GM12878 (cell line): Measurements from ENCODE around the gene LAMA4. TPM values are rescaled to one million over a fixed set of nuclear protein-coding genes. Genes with fewer than 3 reads are reported as not detected.

ENCODE experiments used
- ATAC-seq: fragments of 200-7000 bp; cut with Tn5 transposase; 3 replicates; pipeline ENCODE4 v1.9.1; 2020; ENCODE audit warnings: mild to moderate bottlenecking, moderate library complexity
- BruUV-seq: library from RNA; stranded (reverse); fragments of 400-500 nt; replicated peaks from 2 replicates; lab custom pipeline; 2021; lab: Mats Ljungman, UMichigan
- CTCF ChIA-PET: fragments of 300-600 bp; sonication (Branson Sonifier 250); formaldehyde crosslinking; extraction: SDS; loops from one replicate; lab custom pipeline; 2021; ENCODE audit warnings: inconsistent platforms; lab: Yijun Ruan, JAX
- POLR2A ChIA-PET: fragments of 350-600 bp; formaldehyde crosslinking; extraction: SDS; loops from one replicate; lab custom pipeline; 2021; ENCODE audit warnings: inconsistent platforms; lab: Charles Lee
- RAD21 ChIA-PET: fragments of 300-600 bp; sonication (Branson Sonifier 250); formaldehyde crosslinking; loops from one replicate; lab custom pipeline; 2023; ENCODE audit warnings: antibody characterized with exemption; ENCODE audit not compliant: unreplicated experiment; lab: Charles Lee
- SMC1A ChIA-PET: fragments of 300-600 bp; sonication (Branson Sonifier 250); formaldehyde crosslinking; loops from one replicate; lab custom pipeline; 2023; ENCODE audit not compliant: unreplicated experiment, uncharacterized antibody; lab: Charles Lee
- DNase-seq: peaks from one replicate; pipeline ENCODE4 v3.0.0-alpha.2; 2011; ENCODE audit warnings: low read depth, low spot score
- FAIRE-seq: peaks from 3 replicates; lab custom pipeline; 2011; peaks lifted over from hg19 to GRCh38; lab: Jason Lieb, UNC
- H2AFZ ChIP-seq: 2 replicates; pipeline ENCODE4 v1.6.0; 2011; ENCODE audit warnings: low read depth, low read length, control low read depth; ENCODE audit not compliant: control insufficient read depth
- H3K27ac ChIP-seq: 2 replicates; pipeline ENCODE4 v1.5.1; 2011; ENCODE audit warnings: control low read depth; ENCODE audit not compliant: control insufficient read depth, insufficient read depth
- H3K27me3 ChIP-seq, 2 experiments: replicated peaks in 1 of 2; 2 replicates each; pipeline versions ENCODE4 v1.6.0 to v1.6.1; 2011; ENCODE audit warnings: low read length in 1 of 2; ENCODE audit not compliant: control insufficient read depth in 2 of 2, insufficient read depth in 2 of 2
- H3K36me3 ChIP-seq, 2 experiments: 2 replicates each; pipeline ENCODE4 v1.5.1; 2011; ENCODE audit warnings: low read length in 1 of 2; ENCODE audit not compliant: control insufficient read depth in 2 of 2, insufficient read depth in 2 of 2
- H3K4me1 ChIP-seq: 2 replicates; pipeline ENCODE4 v1.6.1; 2011; ENCODE audit warnings: mild to moderate bottlenecking, low read length, moderate library complexity, mixed read lengths; ENCODE audit not compliant: control insufficient read depth, insufficient read depth
- H3K4me2 ChIP-seq: 2 replicates; pipeline ENCODE4 v1.6.0; 2011; ENCODE audit warnings: control low read depth; ENCODE audit not compliant: control insufficient read depth, insufficient read depth
- H3K4me3 ChIP-seq: fragments of 200-600 bp; sonication (generic); 2 replicates; pipeline ENCODE4 v1.5.1; 2016
- H3K79me2 ChIP-seq: 2 replicates; pipeline ENCODE4 v1.6.0; 2011; ENCODE audit warnings: low read length; ENCODE audit not compliant: control insufficient read depth, insufficient read depth
- H3K9ac ChIP-seq: 2 replicates; pipeline ENCODE4 v1.8.0; 2011; ENCODE audit warnings: low read length, control low read depth, mixed read lengths; ENCODE audit not compliant: control insufficient read depth, insufficient read depth
- H3K9me3 ChIP-seq: replicated peaks from 3 replicates; pipeline ENCODE4 v1.5.1; 2011; ENCODE audit warnings: mild to moderate bottlenecking, low read length; ENCODE audit not compliant: control insufficient read depth, insufficient read depth
- H4K20me1 ChIP-seq: 2 replicates; pipeline ENCODE4 v1.6.0; 2011; ENCODE audit not compliant: control insufficient read depth, insufficient read depth
- BRCA1 ChIP-seq: IDR thresholded peaks from 2 replicates; pipeline ENCODE4 v1.6.1; 2011; ENCODE audit warnings: low read depth, low read length, improper control_type of control experiment
- CHD1 ChIP-seq: IDR thresholded peaks from 2 replicates; pipeline ENCODE4 v1.6.1; 2012; ENCODE audit warnings: low read depth, low read length, improper control_type of control experiment
- EGR1 ChIP-seq, 2 experiments: IDR thresholded peaks; 1 replicate in 1 of 2; 2 replicates in 1 of 2; pipeline ENCODE4 v1.6.1; 2011 to 2012; ENCODE audit warnings: low read depth in 2 of 2, low read length in 2 of 2, borderline replicate concordance in 1 of 2, mild to moderate bottlenecking in 1 of 2, moderate library complexity in 1 of 2
- LARP7 ChIP-seq: fragments of 450-650 bp; IDR thresholded peaks from 2 replicates; pipeline ENCODE4 v1.6.1; 2017; ENCODE audit warnings: mild to moderate bottlenecking
- MEF2A ChIP-seq: IDR thresholded peaks from 2 replicates; pipeline ENCODE4 v1.6.1; 2011; ENCODE audit warnings: low read depth, mild to moderate bottlenecking, low read length, moderate library complexity; ENCODE audit not compliant: insufficient read depth
- MXI1 ChIP-seq: fragments of 150-350 bp; IDR thresholded peaks from 2 replicates; pipeline ENCODE4 v1.6.1; 2011; ENCODE audit warnings: low read depth, mild to moderate bottlenecking, inconsistent platforms, low read length, improper control_type of control experiment
- MYC ChIP-seq: IDR thresholded peaks from 2 replicates; pipeline ENCODE4 v1.6.1; 2011; ENCODE audit warnings: mild to moderate bottlenecking, low read length, moderate library complexity, inconsistent platforms; ENCODE audit not compliant: insufficient read depth, insufficient replicate concordance, insufficient read length, severe bottlenecking
- NFYA ChIP-seq: IDR thresholded peaks from 2 replicates; pipeline ENCODE4 v1.6.1; 2011; ENCODE audit warnings: low read depth, mild to moderate bottlenecking, low read length, improper control_type of control experiment, borderline replicate concordance
- NR2C1 ChIP-seq: fragments of 450-650 bp; IDR thresholded peaks from 2 replicates; pipeline ENCODE4 v1.6.1; 2017; ENCODE audit warnings: antibody characterized with exemption, mild to moderate bottlenecking, moderate library complexity
- PRDM15 ChIP-seq: fragments of 450-650 bp; formaldehyde crosslinking; IDR thresholded peaks from 2 replicates; pipeline ENCODE4 v1.4.0; 2020; ENCODE audit warnings: mild to moderate bottlenecking, moderate library complexity
- RAD51 ChIP-seq: fragments of 450-650 bp; IDR thresholded peaks from 2 replicates; pipeline ENCODE4 v1.6.1; 2016; ENCODE audit warnings: moderate library complexity, mild to moderate bottlenecking, inconsistent platforms
- RBBP5 ChIP-seq: fragments of 200-600 bp; sonication (generic); conservative IDR thresholded peaks from 2 replicates; pipeline ENCODE4 v1.6.1; 2016
- SMAD5 ChIP-seq: IDR thresholded peaks from 2 replicates; pipeline ENCODE4 v1.6.1; 2016; ENCODE audit warnings: antibody characterized with exemption, low read depth
- USF2 ChIP-seq: IDR thresholded peaks from 2 replicates; pipeline ENCODE4 v1.6.1; 2011; ENCODE audit warnings: low read depth, low read length, improper control_type of control experiment, borderline replicate concordance
- YBX1 ChIP-seq: fragments of 450-650 bp; IDR thresholded peaks from 2 replicates; pipeline ENCODE4 v1.6.1; 2016; ENCODE audit warnings: antibody characterized with exemption
- ZNF207 ChIP-seq: fragments of 450-650 bp; IDR thresholded peaks from 2 replicates; pipeline ENCODE4 v1.6.1; 2014; ENCODE audit warnings: antibody characterized with exemption, mild to moderate bottlenecking, borderline replicate concordance
- WGBS: methylation state at CpG from one replicate; pipeline ENCODE4 v1.1.6; 2016; ENCODE audit warnings: low lambda C conversion rate; ENCODE audit not compliant: insufficient replicate concordance, insufficient coverage; ENCODE audit errors: missing lambda C conversion rate; 5-methylcytosine and 5-hydroxymethylcytosine counted together
- in situ Hi-C: fragments of 300-500 bp; cut with MboI; formaldehyde crosslinking; loops from 9 replicates; pipeline ENCODE4 v1.14.3; 2018; ENCODE audit warnings: mixed read lengths
- intact Hi-C: fragments of 100-400 bp; cut with micrococcal nuclease; formaldehyde crosslinking; loops from one replicate; pipeline ENCODE4 v1.14.2; 2022; ENCODE audit not compliant: unreplicated experiment
- polyA plus RNA-seq, 11 experiments: library from polyadenylated mRNA; depleted of rRNA in 4 of 11; unstranded in 6 of 11; stranded (reverse) in 5 of 11; fragments of >200 nt; fragmentation: Nextera tagmentation in 4 of 11; fragmentation: Illumina TruSeq in 1 of 11; extraction: Ambion mirVana in 4 of 11; extraction: Trizol in 1 of 11; gene quantifications; 1 replicate in 1 of 11; 2 replicates in 10 of 11; pipeline versions ENCODE4 v1.2.1 to v1.2.3, GENCODE V29; 2011 to 2016; ENCODE audit warnings: inconsistent platforms in 2 of 11, missing spikeins in 2 of 11, low read depth in 1 of 11
- total RNA-seq, 4 experiments: library from RNA; depleted of rRNA in 3 of 4; stranded (reverse); fragments of >200 nt in 3 of 4; fragmentation: Illumina TruSeq in 1 of 4; extraction: Trizol in 1 of 4; gene quantifications; 2 replicates each; pipeline versions ENCODE4 v1.2.1 to v1.2.3, GENCODE V29; 2013 to 2021

LAMA4 gene
- total and polyA plus RNA-seq, 10 of the 15 experiments (the other 5 are each of a cell fraction or from before 2014, with no cell fraction given): 0.11 to 0.21 (median 0.14) TPM; not detected in 7

DNA sequence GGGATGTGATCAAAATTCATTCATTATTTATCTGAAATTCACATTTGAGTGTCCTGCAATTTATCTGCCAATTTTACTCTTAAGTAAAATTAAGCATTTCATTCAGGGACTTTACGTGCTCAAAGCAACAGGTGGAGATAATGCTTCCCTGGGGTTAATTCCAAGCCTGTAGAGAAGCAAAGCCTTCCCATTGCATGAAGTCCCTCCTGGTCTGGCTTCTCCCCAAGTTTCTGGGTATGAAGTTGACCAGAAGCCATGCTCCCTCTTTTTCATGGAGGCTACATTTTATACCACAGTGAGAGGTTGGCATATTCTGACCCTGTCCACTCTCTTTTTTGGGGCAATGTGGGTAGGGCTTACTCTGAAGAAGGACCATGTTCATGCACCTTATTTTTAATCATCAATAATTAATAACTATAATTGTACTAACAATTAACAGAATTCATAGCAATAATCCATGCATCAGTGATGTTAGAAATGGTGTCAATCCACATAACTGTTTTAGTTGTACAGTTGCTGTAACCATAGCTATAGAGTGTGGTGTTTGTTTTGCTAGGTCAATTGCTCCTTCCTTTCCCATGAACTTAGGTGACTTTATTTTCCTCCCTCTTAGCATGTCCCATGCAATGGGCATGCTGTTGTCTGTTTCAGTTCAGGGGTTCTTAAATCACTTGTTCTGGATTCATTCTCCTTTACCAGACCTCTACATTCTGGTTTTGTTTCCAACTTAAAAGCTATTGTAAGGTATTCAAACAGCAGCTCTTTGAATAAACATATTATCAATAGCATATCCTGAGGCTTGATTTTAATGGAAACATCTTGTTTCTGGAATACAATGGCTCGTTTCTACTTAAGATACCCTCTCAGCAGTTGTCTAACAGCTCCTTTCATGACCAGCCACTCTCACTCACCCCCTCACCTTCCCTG lies 1.5 kb downstream of the LAMA4 start:
- no peaks in the 10 kb centered on the region for H3K36me3 ChIP-seq
- no peak overlapping the region for H3K4me2 ChIP-seq
- FAIRE-seq: no peak
- WGBS: 42% methylated on average over 2 of the region's 2 CpGs
- in situ Hi-C loops: no loop called here
- ChIA-PET SMC1A (no interaction called here), CTCF (interaction anchor here (0.8 kb wide), 1 partner anchor 53 kb away, joined by 4 read pairs; no protein-coding TSS in a partner anchor), RAD21 (no interaction called here), POLR2A (no interaction called here)
- H3K27ac ChIP-seq: no peak overlapping the region
- peaks cover 9 to 13% of the 10 kb centered on the region in 2 experiments; a peak in 3 of 4 replicates for H3K27me3 ChIP-seq
- TF ChIP-seq ZNF207: no peak
- no peak for TF ChIP-seq MYC
- no peak for TF ChIP-seq USF2
- no peak for TF ChIP-seq NFYA
- TF ChIP-seq EGR1 (IDR thresholded peaks at IDR 0.05; ENCODE audit: borderline replicate concordance in 1 of 2, low read depth in 2 of 2, low read length in 2 of 2): no peak
- TF ChIP-seq BRCA1: no peak
- TF ChIP-seq MEF2A: no peak
- no peak for TF ChIP-seq NR2C1
- no peak for TF ChIP-seq RAD51
- TF ChIP-seq CHD1: no peak
- TF ChIP-seq MXI1: no peak
- no peak for TF ChIP-seq SMAD5
- TF ChIP-seq RBBP5: no peak
- TF ChIP-seq LARP7: no peak
- TF ChIP-seq YBX1: no peak
- no peak for TF ChIP-seq PRDM15 (CRISPR knock-in tag)
- no peak overlapping the region for H2AFZ ChIP-seq
- BruUV-seq: no TSS peak
- no peak for ATAC-seq
- intact Hi-C loops: no loop called here
- no peak overlapping the region for H3K9ac ChIP-seq
- H3K4me3 ChIP-seq: no peak overlapping the region
- no peaks in the 10 kb centered on the region for H4K20me1 ChIP-seq
- no peaks in the 10 kb centered on the region for H3K9me3 ChIP-seq
- no peak for DNase-seq
- H3K79me2 ChIP-seq: no peaks in the 10 kb centered on the region
- H3K4me1 ChIP-seq: no peaks in the 10 kb centered on the region
